Spleen (tissue), 11 donors: ENCODE measurements around the gene BACH2. TPM values are rescaled to one million over a fixed set of nuclear protein-coding genes. Genes with fewer than 3 reads are reported as not detected.

Source experiments
- DNase-seq: peaks from one replicate; pipeline ENCODE4 v3.0.0-alpha.2; 2020
- H3K27ac ChIP-seq, 8 donors: fragments of 200-600 bp; sonication (generic) in 7 of 8; 1 replicate in 4 of 8; 2 replicates in 4 of 8; pipeline versions ENCODE4 v1.5.0 to v1.8.0; 2016 to 2021; ENCODE audit warnings: inconsistent platforms in 4 of 8, mild to moderate bottlenecking in 4 of 8, moderate library complexity in 1 of 8
- H3K27me3 ChIP-seq, 7 donors: fragments of 200-600 bp; sonication (generic) in 6 of 7; replicated peaks in 1 of 7; 1 replicate in 4 of 7; 2 replicates in 3 of 7; pipeline versions ENCODE4 v1.5.0 to v1.8.0; 2016 to 2021; ENCODE audit warnings: inconsistent platforms in 3 of 7, mild to moderate bottlenecking in 1 of 7
- H3K36me3 ChIP-seq, 6 donors: fragments of 200-600 bp; sonication (generic) in 5 of 6; 1 replicate in 4 of 6; 2 replicates in 2 of 6; pipeline versions ENCODE4 v1.5.0 to v1.8.0; 2016 to 2021; ENCODE audit warnings: inconsistent platforms in 2 of 6
- H3K4me1 ChIP-seq, 6 donors: fragments of 200-600 bp; sonication (generic) in 5 of 6; 1 replicate in 3 of 6; 2 replicates in 3 of 6; pipeline versions ENCODE4 v1.5.0 to v1.8.0; 2016 to 2021; ENCODE audit warnings: inconsistent platforms in 3 of 6
- H3K4me3 ChIP-seq, 8 donors: fragments of 200-600 bp; sonication (generic) in 7 of 8; 1 replicate in 4 of 8; 2 replicates in 4 of 8; pipeline versions ENCODE4 v1.5.0 to v1.8.0; 2016 to 2021; ENCODE audit warnings: inconsistent platforms in 4 of 8, mild to moderate bottlenecking in 4 of 8, moderate library complexity in 2 of 8
- H3K9me3 ChIP-seq, 8 donors: fragments of 200-600 bp; sonication (generic) in 7 of 8; 1 replicate in 4 of 8; 2 replicates in 4 of 8; pipeline versions ENCODE4 v1.5.0 to v1.8.0; 2016 to 2021; ENCODE audit warnings: inconsistent platforms in 4 of 8
- POLR2A ChIP-seq, 3 donors: fragments of 450-650 bp; IDR thresholded peaks; one replicate each; pipeline ENCODE4 v1.5.1; 2017; ENCODE audit warnings: antibody characterized with exemption in 3 of 3, mild to moderate bottlenecking in 1 of 3
- POLR2AphosphoS5 ChIP-seq, 3 donors: sonication (generic); formaldehyde crosslinking; IDR thresholded peaks; one replicate each; pipeline ENCODE4 v1.5.1; 2017; ENCODE audit warnings: antibody characterized with exemption in 3 of 3
- WGBS, 5 donors: extraction: QIAGEN DNeasy Blood & Tissue Kit in 3 of 5; methylation state at CpG; one replicate each; pipeline versions ENCODE4 v1.1.5 to v1.1.7; 2013 to 2018; 5-methylcytosine and 5-hydroxymethylcytosine counted together
- intact Hi-C: fragments of 100-400 bp; cut with DNase I; formaldehyde crosslinking; loops from one replicate; pipeline ENCODE4 v1.15.0; 2023; ENCODE audit warnings: low total_unique reads
- polyA plus RNA-seq, 3 donors: library from polyadenylated mRNA; stranded (reverse); fragments of 200-250 nt; gene quantifications; one replicate each; pipeline ENCODE4 v1.2.1, GENCODE V29; 2013
- total RNA-seq, 7 donors: library from RNA; depleted of rRNA in 3 of 7; stranded (reverse); fragments of >200 nt in 3 of 7; fragmentation: NEBNext Ultra II Directional in 4 of 7; extraction: Animal tissue kit (Norgen Biotek cat#: 25700) in 4 of 7; gene quantifications; one replicate each; pipeline versions ENCODE4 v1.1.0 to v1.2.1, GENCODE V29; 2016 to 2021
- TF ChIP-seq, protein P1 (sequence below), 11 experiments: fragments of 200-600 bp in 7 of 11; fragments of 450-650 bp in 4 of 11; sonication (generic) in 4 of 11; IDR thresholded peaks in 8 of 11; conservative IDR thresholded peaks in 3 of 11; 1 replicate in 7 of 11; 2 replicates in 4 of 11; pipeline versions ENCODE4 v1.4.0 to v1.8.0; 2016 to 2021; ENCODE audit warnings: antibody characterized with exemption in 11 of 11, inconsistent platforms in 4 of 11, mild to moderate bottlenecking in 1 of 11
- donor health status: healthy with polysubstance abuse.
- donor health status: DM: no; HTN: no; CAD: no; lungs with moderate emphysema.
- donor health status: DM: no; HTN: no; CAD: no.
- donor health status: Bipolar disorder and iron deficiency.
- donor health status: healthy.
- donor health status: DM: no; HTN: no; CAD: no.
- donor health status: DM: yes; HTN: yes; CAD: no.

BACH2 gene
- total and polyA plus RNA-seq, 10 donors, result 3.0 to 53.8 (median 32.3) TPM

DNA sequence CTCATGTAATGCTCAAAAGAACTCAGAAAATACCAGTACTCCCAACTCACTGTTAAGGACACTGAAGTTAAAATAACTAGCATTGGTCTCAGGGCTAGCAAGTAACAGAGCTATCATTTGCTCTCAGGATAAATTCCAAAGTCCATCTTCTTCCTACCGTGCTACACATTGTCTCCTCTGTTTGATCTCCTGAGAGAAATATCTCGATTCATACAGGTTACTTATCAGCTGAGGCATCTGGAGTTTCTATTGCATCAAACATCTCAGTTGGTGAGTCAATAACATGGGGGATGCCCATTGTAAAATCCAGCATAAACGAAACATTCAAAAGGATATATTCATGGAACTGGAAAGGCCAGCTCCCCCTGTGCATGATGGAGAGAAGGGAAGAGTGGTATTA, 147.4 kb downstream of the BACH2 start:
- no peaks in the 10 kb centered on the region for H3K9me3 ChIP-seq
- no peaks in the 10 kb centered on the region for H3K27me3 ChIP-seq
- H3K36me3 ChIP-seq, result no peaks in the 10 kb centered on the region
- H3K27ac ChIP-seq, result no peak overlapping the region
- peaks cover 0 to 47% (median 11%) of the 10 kb centered on the region in 6 donors for H3K4me1 ChIP-seq
- no peak for DNase-seq
- intact Hi-C loops, result no loop called here
- 75 to 88% (median 85%) methylated on average over 3 of the region's 3 CpGs for WGBS, 5 donors
- H3K4me3 ChIP-seq, result no peak overlapping the region
- TF ChIP-seq, protein P1, sequence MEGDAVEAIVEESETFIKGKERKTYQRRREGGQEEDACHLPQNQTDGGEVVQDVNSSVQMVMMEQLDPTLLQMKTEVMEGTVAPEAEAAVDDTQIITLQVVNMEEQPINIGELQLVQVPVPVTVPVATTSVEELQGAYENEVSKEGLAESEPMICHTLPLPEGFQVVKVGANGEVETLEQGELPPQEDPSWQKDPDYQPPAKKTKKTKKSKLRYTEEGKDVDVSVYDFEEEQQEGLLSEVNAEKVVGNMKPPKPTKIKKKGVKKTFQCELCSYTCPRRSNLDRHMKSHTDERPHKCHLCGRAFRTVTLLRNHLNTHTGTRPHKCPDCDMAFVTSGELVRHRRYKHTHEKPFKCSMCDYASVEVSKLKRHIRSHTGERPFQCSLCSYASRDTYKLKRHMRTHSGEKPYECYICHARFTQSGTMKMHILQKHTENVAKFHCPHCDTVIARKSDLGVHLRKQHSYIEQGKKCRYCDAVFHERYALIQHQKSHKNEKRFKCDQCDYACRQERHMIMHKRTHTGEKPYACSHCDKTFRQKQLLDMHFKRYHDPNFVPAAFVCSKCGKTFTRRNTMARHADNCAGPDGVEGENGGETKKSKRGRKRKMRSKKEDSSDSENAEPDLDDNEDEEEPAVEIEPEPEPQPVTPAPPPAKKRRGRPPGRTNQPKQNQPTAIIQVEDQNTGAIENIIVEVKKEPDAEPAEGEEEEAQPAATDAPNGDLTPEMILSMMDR (IDR thresholded peaks at IDR 0.05 in 8 of 11, conservative IDR thresholded peaks at IDR 0.05 in 3 of 11), result no peak
- TF ChIP-seq POLR2A (IDR thresholded peaks at IDR 0.05), result no peak
- no peak for TF ChIP-seq POLR2AphosphoS5 (IDR thresholded peaks at IDR 0.05)

DNA sequence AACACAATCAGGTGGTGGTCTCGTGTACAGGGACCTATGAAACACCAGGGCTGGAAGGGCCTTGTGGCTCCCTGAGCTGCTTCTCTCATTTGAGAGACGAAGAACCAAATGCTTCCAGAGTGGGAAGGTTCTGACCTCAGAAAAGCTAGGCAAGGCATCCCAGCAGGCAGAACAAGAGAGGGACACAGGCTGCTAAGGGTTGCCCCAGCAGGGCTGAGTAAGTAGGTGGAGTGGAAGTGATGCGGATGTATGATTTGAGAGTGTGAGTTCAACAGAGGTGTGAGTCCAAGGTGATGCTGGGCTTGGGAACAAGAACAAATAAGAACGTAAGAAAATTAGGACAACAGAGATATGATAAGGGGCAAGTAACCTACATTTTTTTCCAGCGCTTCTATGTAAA, 147.8 kb downstream of the BACH2 start:
- H3K9me3 ChIP-seq, result no peaks in the 10 kb centered on the region
- no peak for DNase-seq
- 87 to 96% (median 92%) methylated on average over 5 of the region's 5 CpGs for WGBS, 5 donors
- TF ChIP-seq, protein P1 (IDR thresholded peaks at IDR 0.05 in 8 of 11, conservative IDR thresholded peaks at IDR 0.05 in 3 of 11), result no peak
- TF ChIP-seq POLR2A (IDR thresholded peaks at IDR 0.05) (no peak), POLR2AphosphoS5 (IDR thresholded peaks at IDR 0.05) (no peak)
- H3K27ac ChIP-seq, result no peak overlapping the region
- intact Hi-C loops, result no loop called here
- H3K4me3 ChIP-seq, result no peak overlapping the region
- H3K4me1 ChIP-seq, result peaks cover 0 to 43% (median 11%) of the 10 kb centered on the region in 6 donors
- H3K27me3 ChIP-seq, result no peaks in the 10 kb centered on the region
- no peaks in the 10 kb centered on the region for H3K36me3 ChIP-seq

DNA sequence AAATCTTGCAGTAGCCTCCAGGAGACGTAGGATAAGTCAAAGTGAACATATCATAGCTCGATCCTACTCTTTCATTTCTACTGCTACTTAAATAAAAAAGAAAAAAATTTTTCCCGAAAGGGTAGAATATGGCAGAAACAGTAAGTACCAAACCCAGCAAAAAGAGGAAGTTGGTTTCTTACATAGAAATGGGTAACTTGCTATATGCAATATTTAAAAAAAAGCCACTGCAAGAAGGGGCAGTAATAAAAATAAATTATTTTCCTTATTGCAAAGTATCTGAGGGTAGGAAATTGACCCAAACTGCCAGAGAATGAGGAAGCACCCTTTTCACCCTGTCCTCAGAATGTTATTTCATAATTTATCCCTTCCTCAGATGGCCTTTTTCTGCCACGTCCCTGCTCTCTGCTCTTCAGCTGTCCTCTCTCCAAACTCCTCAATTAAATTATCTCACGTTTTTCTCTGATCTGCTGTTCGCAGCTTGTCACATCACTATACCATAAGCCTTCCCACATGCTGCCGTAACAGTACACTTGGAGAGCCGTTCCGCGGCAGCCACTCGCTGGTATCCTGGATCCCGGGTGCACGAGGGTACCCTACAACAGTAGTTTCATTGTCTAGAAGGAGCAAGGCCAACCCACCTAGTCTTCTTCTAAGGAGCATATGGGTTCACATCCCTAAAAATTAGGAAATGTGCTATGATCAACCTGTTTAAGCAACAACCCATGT, 149.6 kb downstream of the BACH2 start:
- no peak for DNase-seq
- intact Hi-C loops, result no loop called here
- H3K9me3 ChIP-seq, result no peaks in the 10 kb centered on the region
- peaks cover 0 to 40% (median 11%) of the 10 kb centered on the region in 6 donors for H3K4me1 ChIP-seq
- no peaks in the 10 kb centered on the region for H3K36me3 ChIP-seq
- H3K27ac ChIP-seq, result no peak overlapping the region
- no peak overlapping the region for H3K4me3 ChIP-seq
- no peaks in the 10 kb centered on the region for H3K27me3 ChIP-seq
- no peak for TF ChIP-seq POLR2AphosphoS5 (IDR thresholded peaks at IDR 0.05)
- TF ChIP-seq POLR2A (IDR thresholded peaks at IDR 0.05), result no peak
- TF ChIP-seq, protein P1 (IDR thresholded peaks at IDR 0.05 in 8 of 11, conservative IDR thresholded peaks at IDR 0.05 in 3 of 11), result no peak
- WGBS, 5 donors, result 62 to 73% (median 69%) methylated on average over 13 of the region's 13 CpGs

DNA sequence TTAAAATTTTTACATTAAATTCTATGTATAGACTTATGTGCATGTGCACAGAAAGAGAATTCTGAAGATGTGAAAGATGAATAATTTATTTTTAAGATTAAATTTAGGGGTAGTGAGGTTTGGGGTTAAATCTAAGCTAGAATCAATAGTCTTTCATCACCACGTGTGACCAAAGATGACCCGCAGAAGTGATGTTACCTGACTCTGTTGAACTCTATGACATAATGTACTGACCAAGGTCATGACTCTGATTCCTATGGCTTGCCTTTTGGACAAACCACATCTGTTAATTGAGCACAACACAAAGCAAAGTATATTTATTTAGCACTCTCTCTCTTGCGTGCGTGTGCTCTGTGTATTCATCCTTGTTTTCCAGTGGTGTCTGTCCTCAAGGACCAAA, 150.6 kb downstream of the BACH2 start:
- no peak for TF ChIP-seq POLR2A (IDR thresholded peaks at IDR 0.05)
- TF ChIP-seq, protein P1 (IDR thresholded peaks at IDR 0.05 in 8 of 11, conservative IDR thresholded peaks at IDR 0.05 in 3 of 11), result no peak
- TF ChIP-seq POLR2AphosphoS5 (IDR thresholded peaks at IDR 0.05), result no peak

More for the DNA sequence above, 150.6 kb downstream of the BACH2 start:
- Histone ChIP-seq H3K36me3 (no peaks in the 10 kb centered on the region), H3K4me1 (peaks cover 0 to 34% (median 11%) of the 10 kb centered on the region in 6 donors), H3K4me3 (no peak overlapping the region), H3K9me3 (no peaks in the 10 kb centered on the region), H3K27ac (no peak overlapping the region), H3K27me3 (no peaks in the 10 kb centered on the region)
- 87 to 95% (median 90%) methylated on average over 4 of the region's 4 CpGs for WGBS, 5 donors
- DNase-seq, result no peak
- intact Hi-C loops, result no loop called here
